H9 (cell line): Measurements from ENCODE around the gene ZCCHC10. TPM values are rescaled to one million over a fixed set of nuclear protein-coding genes. Genes with fewer than 3 reads are reported as not detected.

Experiments used
- DNase-seq: peaks from one replicate; pipeline ENCODE4 v3.0.0-alpha.2; 2017
- H2AFZ ChIP-seq: one replicate; pipeline ENCODE4 v1.6.1; 2013; ENCODE audit warnings: mild to moderate bottlenecking, low read length, control low read depth, moderate library complexity
- H2AK5ac ChIP-seq: 2 replicates; pipeline ENCODE4 v1.6.1; 2013; ENCODE audit warnings: low read length, control low read depth, mixed read lengths; ENCODE audit not compliant: insufficient read length
- H2BK120ac ChIP-seq: one replicate; pipeline ENCODE4 v1.6.1; 2013; ENCODE audit warnings: low read depth, mild to moderate bottlenecking, low read length, control low read depth, inconsistent platforms; ENCODE audit not compliant: poor library complexity, severe bottlenecking
- H2BK12ac ChIP-seq: 2 replicates; pipeline ENCODE4 v1.6.1; 2013; ENCODE audit warnings: low read length, control low read depth, mixed read lengths, low read depth; ENCODE audit not compliant: insufficient read length
- H2BK15ac ChIP-seq: 2 replicates; pipeline ENCODE4 v1.6.1; 2013; ENCODE audit warnings: low read depth, low read length, control low read depth
- H2BK20ac ChIP-seq: one replicate; pipeline ENCODE4 v1.6.1; 2013; ENCODE audit warnings: low read depth, mild to moderate bottlenecking, low read length, control low read depth, inconsistent platforms; ENCODE audit not compliant: poor library complexity, severe bottlenecking
- H2BK5ac ChIP-seq: 2 replicates; pipeline ENCODE4 v1.6.1; 2013; ENCODE audit warnings: low read length, control low read depth, mixed read lengths; ENCODE audit not compliant: insufficient read length
- H3K14ac ChIP-seq: 2 replicates; pipeline ENCODE4 v1.6.1; 2013; ENCODE audit warnings: low read length, control low read depth; ENCODE audit not compliant: insufficient read depth
- H3K18ac ChIP-seq: 2 replicates; pipeline ENCODE4 v1.6.1; 2013; ENCODE audit warnings: low read depth, mild to moderate bottlenecking, mixed read lengths, low read length, control low read depth; ENCODE audit not compliant: insufficient read length
- H3K23ac ChIP-seq: 2 replicates; pipeline ENCODE4 v1.6.1; 2013; ENCODE audit warnings: low read length, control low read depth, mixed read lengths, low read depth; ENCODE audit not compliant: insufficient read length
- H3K23me2 ChIP-seq: 2 replicates; pipeline ENCODE4 v1.6.1; 2013; ENCODE audit warnings: low read depth, mild to moderate bottlenecking, mixed read lengths, low read length, control low read depth; ENCODE audit not compliant: insufficient read length, poor library complexity, severe bottlenecking
- H3K27ac ChIP-seq: 2 replicates; pipeline ENCODE4 v1.5.1; 2013; ENCODE audit warnings: low read length, control low read depth, mixed read lengths, low read depth; ENCODE audit not compliant: insufficient read length
- H3K27me3 ChIP-seq: 2 replicates; pipeline ENCODE4 v1.6.1; 2013; ENCODE audit warnings: low read length, control low read depth, inconsistent platforms; ENCODE audit not compliant: insufficient read depth
- H3K4ac ChIP-seq: 2 replicates; pipeline ENCODE4 v1.6.1; 2013; ENCODE audit warnings: low read depth, mild to moderate bottlenecking, control low read depth, inconsistent platforms, low read length, moderate library complexity
- H3K4me1 ChIP-seq: 2 replicates; pipeline ENCODE4 v1.6.1; 2013; ENCODE audit warnings: low read length, control low read depth, inconsistent platforms; ENCODE audit not compliant: insufficient read depth
- H3K4me2 ChIP-seq: 2 replicates; pipeline ENCODE4 v1.6.1; 2013; ENCODE audit warnings: low read length, control low read depth, mixed read lengths; ENCODE audit not compliant: insufficient read length, insufficient read depth
- H3K56ac ChIP-seq: 2 replicates; pipeline ENCODE4 v1.6.1; 2013; ENCODE audit warnings: low read depth, mild to moderate bottlenecking, mixed read lengths, low read length, control low read depth; ENCODE audit not compliant: insufficient read length
- H3K79me1 ChIP-seq: 2 replicates; pipeline ENCODE4 v1.6.1; 2013; ENCODE audit warnings: low read depth, mild to moderate bottlenecking, moderate library complexity, low read length, control low read depth, inconsistent platforms; ENCODE audit not compliant: insufficient read depth, poor library complexity, severe bottlenecking
- H3K79me2 ChIP-seq: 2 replicates; pipeline ENCODE4 v1.6.1; 2013; ENCODE audit warnings: low read length, control low read depth, inconsistent platforms; ENCODE audit not compliant: insufficient read depth
- H3K9ac ChIP-seq: 2 replicates; pipeline ENCODE4 v1.6.1; 2013; ENCODE audit warnings: low read length, control low read depth, mixed read lengths; ENCODE audit not compliant: insufficient read length; ENCODE audit errors: extremely low read depth
- H3K9me3 ChIP-seq: one replicate; pipeline ENCODE4 v1.6.1; 2013; ENCODE audit warnings: low read depth, low read length, inconsistent platforms; ENCODE audit not compliant: control insufficient read depth
- H3T11ph ChIP-seq: one replicate; pipeline ENCODE4 v1.6.1; 2013; ENCODE audit warnings: mild to moderate bottlenecking, low read length, control low read depth, inconsistent platforms
- H4K20me1 ChIP-seq: one replicate; pipeline ENCODE4 v1.6.1; 2013; ENCODE audit not compliant: control insufficient read depth, insufficient read length, insufficient read depth
- H4K5ac ChIP-seq: 2 replicates; pipeline ENCODE4 v1.6.1; 2013; ENCODE audit warnings: low read depth, mild to moderate bottlenecking, mixed read lengths, low read length, control low read depth; ENCODE audit not compliant: insufficient read length
- H4K8ac ChIP-seq: replicated peaks from 2 replicates; pipeline ENCODE4 v1.6.1; 2013; ENCODE audit warnings: low read length, control low read depth, mixed read lengths, low read depth; ENCODE audit not compliant: insufficient read length
- H4K91ac ChIP-seq: 2 replicates; pipeline ENCODE4 v1.6.1; 2013; ENCODE audit warnings: low read depth, mild to moderate bottlenecking, moderate library complexity, mixed read lengths, low read length, control low read depth; ENCODE audit not compliant: insufficient read length
- H3K27ac Mint-ChIP-seq, 3 experiments: 2 replicates in 2 of 3; 3 replicates in 1 of 3; pipeline ENCODE4 v1.8.0; 2020 to 2021; ENCODE audit warnings: mixed read lengths in 3 of 3, mild to moderate bottlenecking in 1 of 3, moderate library complexity in 1 of 3
- H3K27me3 Mint-ChIP-seq: 2 replicates; pipeline ENCODE4 v1.8.0; 2021; ENCODE audit warnings: low read depth, mild to moderate bottlenecking, moderate library complexity, mixed read lengths
- H3K36me3 Mint-ChIP-seq, 3 experiments: 2 replicates in 2 of 3; 3 replicates in 1 of 3; pipeline ENCODE4 v1.8.0; 2020 to 2021; ENCODE audit warnings: low read depth in 3 of 3, mixed read lengths in 3 of 3; ENCODE audit not compliant: insufficient read depth in 1 of 3
- H3K4me1 Mint-ChIP-seq, 2 experiments: 2 replicates each; pipeline ENCODE4 v1.8.0; 2020; ENCODE audit warnings: mixed read lengths in 2 of 2
- H3K4me3 Mint-ChIP-seq, 2 experiments: 2 replicates in 1 of 2; 3 replicates in 1 of 2; pipeline ENCODE4 v1.8.0; 2020 to 2021; ENCODE audit warnings: mild to moderate bottlenecking in 2 of 2, mixed read lengths in 2 of 2, moderate library complexity in 1 of 2
- H3K9me3 Mint-ChIP-seq, 2 experiments: 2 replicates in 1 of 2; 3 replicates in 1 of 2; pipeline ENCODE4 v1.8.0; 2020; ENCODE audit warnings: mild to moderate bottlenecking in 2 of 2, mixed read lengths in 2 of 2, moderate library complexity in 1 of 2
- WGBS: extraction: QIAGEN DNeasy Blood & Tissue Kit; methylation state at CpG from one replicate; pipeline ENCODE4 v1.1.7; 2013; ENCODE audit warnings: missing lambda C conversion rate, low lambda C conversion rate, mixed read lengths; ENCODE audit not compliant: insufficient read length; ENCODE audit errors: extremely low coverage; 5-methylcytosine and 5-hydroxymethylcytosine counted together
- total RNA-seq: library from RNA; stranded (reverse); gene quantifications from 2 replicates; pipeline ENCODE4 v1.2.1, GENCODE V29; 2021
- TF ChIP-seq, protein P1 (sequence below): fragments of 200-600 bp; sonication (generic); conservative IDR thresholded peaks from 3 replicates; pipeline ENCODE4 v1.8.0; 2021; ENCODE audit warnings: antibody characterized with exemption, mild to moderate bottlenecking

Gene ZCCHC10
- total RNA-seq, 1 experiment from 2014 or later, result 34.0 TPM

DNA sequence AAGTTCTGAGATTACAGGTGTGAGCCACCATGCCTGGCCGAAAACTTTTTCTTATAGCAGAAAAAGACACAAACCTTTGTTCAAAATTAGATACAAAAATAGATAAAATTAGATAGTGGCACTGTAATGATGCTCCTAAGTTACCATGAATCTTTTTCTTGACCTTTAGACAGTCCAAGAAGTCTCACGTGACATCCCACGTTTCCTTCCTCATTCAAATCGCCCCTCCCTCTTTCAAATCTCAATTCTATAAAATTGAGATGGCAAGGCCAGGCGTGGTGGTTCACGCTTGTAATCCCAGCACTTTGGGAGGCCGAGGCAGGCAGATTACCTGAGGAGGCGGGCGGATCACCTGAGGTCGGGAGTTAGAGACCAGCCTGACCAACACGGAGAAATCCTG, 7.7 kb upstream of the ZCCHC10 start:
- H2AK5ac ChIP-seq, result no peak overlapping the region
- no peaks in the 10 kb centered on the region for H3K36me3 Mint-ChIP-seq
- H3K9me3 ChIP-seq, result no peaks in the 10 kb centered on the region
- no peaks in the 10 kb centered on the region for H3K79me2 ChIP-seq
- H3K4me3 Mint-ChIP-seq, result no peak overlapping the region
- WGBS, result no CpG with 5 or more reads among the region's 11 CpGs
- no peak overlapping the region for H3K27ac Mint-ChIP-seq
- no peak overlapping the region for H4K91ac ChIP-seq
- H3K79me1 ChIP-seq, result no peaks in the 10 kb centered on the region
- H3K4me1 ChIP-seq, result no peaks in the 10 kb centered on the region
- H3K9me3 Mint-ChIP-seq, result no peaks in the 10 kb centered on the region
- H2BK120ac ChIP-seq, result no peak overlapping the region
- no peak overlapping the region for H4K8ac ChIP-seq
- no peak overlapping the region for H4K5ac ChIP-seq
- H2AFZ ChIP-seq, result no peak overlapping the region
- H2BK12ac ChIP-seq, result no peak overlapping the region
- H2BK20ac ChIP-seq, result no peak overlapping the region
- no peak overlapping the region for H3K4me2 ChIP-seq
- no peak overlapping the region for H2BK15ac ChIP-seq
- no peak overlapping the region for H3K9ac ChIP-seq
- H3K23me2 ChIP-seq, result no peaks in the 10 kb centered on the region
- TF ChIP-seq, protein P1, sequence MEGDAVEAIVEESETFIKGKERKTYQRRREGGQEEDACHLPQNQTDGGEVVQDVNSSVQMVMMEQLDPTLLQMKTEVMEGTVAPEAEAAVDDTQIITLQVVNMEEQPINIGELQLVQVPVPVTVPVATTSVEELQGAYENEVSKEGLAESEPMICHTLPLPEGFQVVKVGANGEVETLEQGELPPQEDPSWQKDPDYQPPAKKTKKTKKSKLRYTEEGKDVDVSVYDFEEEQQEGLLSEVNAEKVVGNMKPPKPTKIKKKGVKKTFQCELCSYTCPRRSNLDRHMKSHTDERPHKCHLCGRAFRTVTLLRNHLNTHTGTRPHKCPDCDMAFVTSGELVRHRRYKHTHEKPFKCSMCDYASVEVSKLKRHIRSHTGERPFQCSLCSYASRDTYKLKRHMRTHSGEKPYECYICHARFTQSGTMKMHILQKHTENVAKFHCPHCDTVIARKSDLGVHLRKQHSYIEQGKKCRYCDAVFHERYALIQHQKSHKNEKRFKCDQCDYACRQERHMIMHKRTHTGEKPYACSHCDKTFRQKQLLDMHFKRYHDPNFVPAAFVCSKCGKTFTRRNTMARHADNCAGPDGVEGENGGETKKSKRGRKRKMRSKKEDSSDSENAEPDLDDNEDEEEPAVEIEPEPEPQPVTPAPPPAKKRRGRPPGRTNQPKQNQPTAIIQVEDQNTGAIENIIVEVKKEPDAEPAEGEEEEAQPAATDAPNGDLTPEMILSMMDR, result no peak
- H3K23ac ChIP-seq, result no peak overlapping the region
- H3T11ph ChIP-seq, result no peak overlapping the region
- H3K4ac ChIP-seq, result no peak overlapping the region
- peaks cover 7 to 8% of the 10 kb centered on the region in 2 experiments; a peak in 3 of 4 replicates for H3K4me1 Mint-ChIP-seq
- no peaks in the 10 kb centered on the region for H4K20me1 ChIP-seq
- H3K27ac ChIP-seq, result no peak overlapping the region
- no peak overlapping the region for H2BK5ac ChIP-seq
- no peak overlapping the region for H3K14ac ChIP-seq
- H3K18ac ChIP-seq, result no peak overlapping the region
- no peaks in the 10 kb centered on the region; the same call in 1 of the 2 replicates for H3K27me3 Mint-ChIP-seq
- no peaks in the 10 kb centered on the region for H3K27me3 ChIP-seq
- DNase-seq, result no peak
- no peak overlapping the region for H3K56ac ChIP-seq
